Measurements from ENCODE around the gene OR10A3. TPM values are rescaled to one million over a fixed set of nuclear protein-coding genes. Genes with fewer than 3 reads are reported as not detected.
"Not testable (repeated sequence)": the region's sequence is repeated elsewhere in the genome, so short reads cannot be mapped to it uniquely, and the experiment has no call there.

OR10A3 gene
- polyA plus RNA-seq (not detected in 2 replicates), polyA minus RNA-seq (not detected in 2 replicates)

- no peaks in the 10 kb centered on the region for H3K27me3 ChIP-seq (ENCODE audit: insufficient read depth, low read depth, low read length)
- no peak within 1 kb of the TSS for H3K9ac ChIP-seq (ENCODE audit: low read length)
- no peak within 1 kb of the TSS for H3K27ac ChIP-seq (ENCODE audit: low read length)
- H3F3A ChIP-seq (ENCODE audit: insufficient read depth, low read length, poor library complexity, severe bottlenecking), result no peaks in the 10 kb centered on the region
- TF ChIP-seq EP300 (conservative IDR thresholded peaks at IDR 0.05; ENCODE audit: poor library complexity, severe bottlenecking), result no peak
- H3K9me2 ChIP-seq (ENCODE audit: insufficient read depth, low read length), result no peaks in the 10 kb centered on the region
- no peak within 1 kb of the TSS for H3K4me3 ChIP-seq (ENCODE audit: low read length)
- no peaks in the 10 kb centered on the region for H3K36me3 ChIP-seq (ENCODE audit: insufficient read depth, low read length)
- H2AFZ ChIP-seq (ENCODE audit: low read depth, low read length), result no peak within 1 kb of the TSS
- H3K4me2 ChIP-seq (ENCODE audit: low read length), result no peak within 1 kb of the TSS
- H3K79me2 ChIP-seq (replicated peaks; ENCODE audit: insufficient read depth, low read length), result no peaks in the 10 kb centered on the region
- no peaks in the 10 kb centered on the region for H4K20me1 ChIP-seq (ENCODE audit: insufficient read depth)
- peaks cover 5% of the 10 kb centered on the region for H3K9me3 ChIP-seq (ENCODE audit: low read length)
Measured at GRCh38 chr11:7941608-7942007, at the start of gene OR10A3. Gene OR10A3 (minus strand): TSS chr11:7941708. CDS start chr11:7939520, 2,188 bp downstream.

- not testable (repeated sequence) for H3F3A ChIP-seq (ENCODE audit: insufficient read depth, low read length, poor library complexity, severe bottlenecking); H2AFZ ChIP-seq (ENCODE audit: low read depth, low read length); H3K27me3 ChIP-seq (ENCODE audit: insufficient read depth, low read depth, low read length); H4K20me1 ChIP-seq (ENCODE audit: insufficient read depth); H3K9me2 ChIP-seq (ENCODE audit: insufficient read depth, low read length); H3K9me3 ChIP-seq (ENCODE audit: low read length); H3K36me3 ChIP-seq (ENCODE audit: insufficient read depth, low read length)
- peak overlapping the region; percentile 69 for H3K9ac ChIP-seq (ENCODE audit: low read length)
- H3K27ac ChIP-seq (ENCODE audit: low read length), result peak overlapping the region; percentile 53
- H3K4me2 ChIP-seq (ENCODE audit: low read length), result peak overlapping the region; percentile 93
- H3K79me2 ChIP-seq (replicated peaks; ENCODE audit: insufficient read depth, low read length), result peaks cover 18% of the 10 kb centered on the region
- peak overlapping the region; percentile 83 for H3K4me3 ChIP-seq (ENCODE audit: low read length)
Measured at GRCh38 chr11:7987560-7987883, 46.0 kb upstream of the OR10A3 start.

- Histone ChIP-seq H3K4me3 (ENCODE audit: low read length) (peak within 1 kb of the TSS; percentile 83), H3K9me2 (ENCODE audit: insufficient read depth, low read length) (no peaks in the 10 kb centered on the region), H2AFZ (ENCODE audit: low read depth, low read length) (peak within 1 kb of the TSS; percentile 48), H3K36me3 (ENCODE audit: insufficient read depth, low read length) (no peaks in the 10 kb centered on the region), H3K4me2 (ENCODE audit: low read length) (peak within 1 kb of the TSS; percentile 93), H3K79me2 (replicated peaks; ENCODE audit: insufficient read depth, low read length) (peaks cover 18% of the 10 kb centered on the region), H3K27ac (ENCODE audit: low read length) (peak within 1 kb of the TSS; percentile 53), H3K9me3 (ENCODE audit: low read length) (no peaks in the 10 kb centered on the region), H4K20me1 (ENCODE audit: insufficient read depth) (no peaks in the 10 kb centered on the region), H3K27me3 (ENCODE audit: insufficient read depth, low read depth, low read length) (no peaks in the 10 kb centered on the region), H3K9ac (ENCODE audit: low read length) (peak within 1 kb of the TSS; percentile 69), H3F3A (ENCODE audit: insufficient read depth, low read length, poor library complexity, severe bottlenecking) (no peaks in the 10 kb centered on the region)
- peak; percentile 87 for TF ChIP-seq POLR2AphosphoS5 (IDR thresholded peaks at IDR 0.05)
- TF ChIP-seq CTCF (IDR thresholded peaks at IDR 0.05; ENCODE audit: poor library complexity, severe bottlenecking), result peak; percentile 99
- TF ChIP-seq RAD21 (conservative IDR thresholded peaks at IDR 0.05), result peak; percentile 91
- no peak for TF ChIP-seq TAF1 (IDR thresholded peaks at IDR 0.05; ENCODE audit: low read depth)
- no peak for TF ChIP-seq REST (IDR thresholded peaks at IDR 0.05; ENCODE audit: borderline replicate concordance)
- TF ChIP-seq SMC3 (conservative IDR thresholded peaks at IDR 0.05; ENCODE audit: poor library complexity), result peak; percentile 99
- TF ChIP-seq MXI1 (conservative IDR thresholded peaks at IDR 0.05; ENCODE audit: poor library complexity, severe bottlenecking), result peak; percentile 87
- TF ChIP-seq EZH2 (IDR thresholded peaks at IDR 0.05; ENCODE audit: borderline replicate concordance, insufficient read depth, low read length, poor library complexity, severe bottlenecking), result no peak
- TF ChIP-seq EP300 (conservative IDR thresholded peaks at IDR 0.05; ENCODE audit: poor library complexity, severe bottlenecking), result peak; percentile 68
Measured at GRCh38 chr11:7986768-7987559, 45.5 kb upstream of the OR10A3 start, which contains the start of gene EIF3F. Gene EIF3F (plus strand): TSS chr11:7987337. CDS start chr11:7987353, 16 bp downstream.

Measured in neural cell (in vitro differentiated cells).